Type B pancreatic cell (in vitro differentiated cells): ENCODE measurements around the gene NCAM1. TPM values are rescaled to one million over a fixed set of nuclear protein-coding genes. Genes with fewer than 3 reads are reported as not detected.

Experiments used
- DNase-seq: peaks from one replicate; pipeline ENCODE4 v3.0.0; 2021; ENCODE audit warnings: mixed read lengths; ENCODE audit not compliant: unreplicated experiment; ENCODE audit errors: extremely low spot score
- H3K27ac Mint-ChIP-seq: 2 replicates; pipeline ENCODE4 v1.8.0; 2021; ENCODE audit warnings: mild to moderate bottlenecking, mixed read lengths
- H3K27me3 Mint-ChIP-seq: 2 replicates; pipeline ENCODE4 v1.8.0; 2021; ENCODE audit warnings: mixed read lengths
- H3K36me3 Mint-ChIP-seq: 2 replicates; pipeline ENCODE4 v1.8.0; 2021; ENCODE audit warnings: mixed read lengths
- H3K4me1 Mint-ChIP-seq: one replicate; pipeline ENCODE4 v1.8.0; 2021; ENCODE audit warnings: mixed read lengths; ENCODE audit not compliant: unreplicated experiment
- H3K4me3 Mint-ChIP-seq: 2 replicates; pipeline ENCODE4 v1.8.0; 2021; ENCODE audit warnings: mild to moderate bottlenecking, mixed read lengths
- H3K9me3 Mint-ChIP-seq: 2 replicates; pipeline ENCODE4 v1.8.0; 2021; ENCODE audit warnings: mixed read lengths
- total RNA-seq: library from RNA; stranded (reverse); gene quantifications from 2 replicates; pipeline ENCODE4 v1.2.1, GENCODE V29; 2021; ENCODE audit warnings: low replicate concordance
- TF ChIP-seq, protein P1 (sequence below): fragments of 200-600 bp; sonication (generic); conservative IDR thresholded peaks from 2 replicates; pipeline ENCODE4 v1.5.0; 2021; ENCODE audit warnings: antibody characterized with exemption, mild to moderate bottlenecking

Gene NCAM1
- total RNA-seq, 1 donor from 2014 or later = 106 TPM

- Mint-ChIP-seq H3K9me3 (no peaks in the 10 kb centered on the region), H3K4me1 (no peaks in the 10 kb centered on the region), H3K4me3 (no peak overlapping the region), H3K27me3 (peaks cover 4% of the 10 kb centered on the region), H3K36me3 (peaks cover 16% of the 10 kb centered on the region), H3K27ac (no peak overlapping the region)
- TF ChIP-seq, protein P1, sequence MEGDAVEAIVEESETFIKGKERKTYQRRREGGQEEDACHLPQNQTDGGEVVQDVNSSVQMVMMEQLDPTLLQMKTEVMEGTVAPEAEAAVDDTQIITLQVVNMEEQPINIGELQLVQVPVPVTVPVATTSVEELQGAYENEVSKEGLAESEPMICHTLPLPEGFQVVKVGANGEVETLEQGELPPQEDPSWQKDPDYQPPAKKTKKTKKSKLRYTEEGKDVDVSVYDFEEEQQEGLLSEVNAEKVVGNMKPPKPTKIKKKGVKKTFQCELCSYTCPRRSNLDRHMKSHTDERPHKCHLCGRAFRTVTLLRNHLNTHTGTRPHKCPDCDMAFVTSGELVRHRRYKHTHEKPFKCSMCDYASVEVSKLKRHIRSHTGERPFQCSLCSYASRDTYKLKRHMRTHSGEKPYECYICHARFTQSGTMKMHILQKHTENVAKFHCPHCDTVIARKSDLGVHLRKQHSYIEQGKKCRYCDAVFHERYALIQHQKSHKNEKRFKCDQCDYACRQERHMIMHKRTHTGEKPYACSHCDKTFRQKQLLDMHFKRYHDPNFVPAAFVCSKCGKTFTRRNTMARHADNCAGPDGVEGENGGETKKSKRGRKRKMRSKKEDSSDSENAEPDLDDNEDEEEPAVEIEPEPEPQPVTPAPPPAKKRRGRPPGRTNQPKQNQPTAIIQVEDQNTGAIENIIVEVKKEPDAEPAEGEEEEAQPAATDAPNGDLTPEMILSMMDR = no peak
- DNase-seq = no peak
These were observed 95.8 kb downstream of the NCAM1 start for GRCh38 chr11:113057038-113057437.

- Mint-ChIP-seq H3K4me3 (no peak overlapping the region), H3K4me1 (no peaks in the 10 kb centered on the region), H3K27me3 (peaks cover 4% of the 10 kb centered on the region), H3K9me3 (no peaks in the 10 kb centered on the region), H3K36me3 (peaks cover 16% of the 10 kb centered on the region), H3K27ac (no peak overlapping the region)
- TF ChIP-seq, protein P1 = no peak
- DNase-seq = no peak
These were observed 98.3 kb downstream of the NCAM1 start for GRCh38 chr11:113059548-113059947.

DNA sequence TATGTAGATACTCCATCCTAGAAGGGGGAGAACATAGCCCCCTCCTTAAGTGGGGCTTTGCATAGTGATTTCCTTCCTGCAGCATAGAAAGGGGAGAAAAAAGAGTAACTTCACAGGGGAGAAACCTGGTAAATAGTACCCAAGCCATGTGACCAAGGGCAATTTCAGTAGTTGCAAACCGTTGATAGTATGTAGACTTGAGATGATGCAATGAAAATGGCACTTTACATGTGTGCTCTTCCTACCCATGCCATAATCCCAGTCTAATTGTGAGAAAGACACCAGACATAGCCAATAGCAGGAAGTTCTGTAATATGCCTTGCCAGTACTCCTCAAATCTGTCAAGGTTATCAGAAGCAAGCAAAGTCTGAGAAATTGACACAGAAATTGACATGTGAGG is 104.1 kb downstream of the NCAM1 start:
- H3K9me3 Mint-ChIP-seq = no peaks in the 10 kb centered on the region
- H3K27me3 Mint-ChIP-seq = no peaks in the 10 kb centered on the region
- H3K4me1 Mint-ChIP-seq = no peaks in the 10 kb centered on the region
- H3K36me3 Mint-ChIP-seq = peaks cover 5% of the 10 kb centered on the region
- TF ChIP-seq, protein P1 = no peak
- DNase-seq = no peak
- no peak overlapping the region for H3K4me3 Mint-ChIP-seq
- H3K27ac Mint-ChIP-seq = no peak overlapping the region

DNA sequence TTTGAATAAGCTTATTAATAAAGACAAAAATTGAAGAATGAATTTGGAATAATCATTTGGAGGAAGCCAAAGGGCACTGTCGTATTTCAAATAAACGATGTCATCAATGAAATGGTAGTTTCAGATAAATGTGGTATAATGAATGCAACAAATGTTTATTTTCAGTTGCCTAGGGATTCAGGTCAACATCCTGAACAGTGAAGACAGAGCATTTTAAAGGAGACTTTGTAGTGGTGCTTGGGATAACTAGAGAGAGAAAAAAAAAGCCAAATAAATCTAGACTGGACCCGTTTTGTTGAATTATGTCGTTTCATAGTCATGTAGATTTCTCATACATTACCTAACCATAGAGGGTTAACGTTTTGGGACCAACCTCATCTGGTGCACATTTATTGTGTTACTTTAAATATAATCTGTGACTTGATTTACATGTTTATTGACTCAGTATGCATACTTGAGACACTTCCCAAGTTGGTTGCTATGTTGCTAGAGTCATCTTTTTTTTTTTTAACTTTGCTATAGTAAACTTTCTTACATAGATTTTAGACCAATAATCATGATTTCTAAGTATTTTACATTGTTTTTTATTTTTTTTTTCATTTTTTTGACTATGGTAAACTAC is 111.1 kb downstream of the NCAM1 start:
- H3K27me3 Mint-ChIP-seq = no peaks in the 10 kb centered on the region
- no peak overlapping the region for H3K27ac Mint-ChIP-seq
- DNase-seq = no peak
- TF ChIP-seq, protein P1 = no peak
- H3K4me1 Mint-ChIP-seq = no peaks in the 10 kb centered on the region
- no peaks in the 10 kb centered on the region for H3K36me3 Mint-ChIP-seq
- no peak overlapping the region for H3K4me3 Mint-ChIP-seq
- no peaks in the 10 kb centered on the region for H3K9me3 Mint-ChIP-seq

GRCh38 chr11:113073290-113073953 is 112.2 kb downstream of the NCAM1 start:
- Mint-ChIP-seq H3K4me3 (no peak overlapping the region), H3K9me3 (no peaks in the 10 kb centered on the region), H3K36me3 (no peaks in the 10 kb centered on the region), H3K4me1 (no peaks in the 10 kb centered on the region), H3K27ac (no peak overlapping the region), H3K27me3 (no peaks in the 10 kb centered on the region)
- DNase-seq = no peak
- TF ChIP-seq, protein P1 = no peak
